Neuronal stem cell (in vitro differentiated cells): ENCODE data around the gene OR2A14. TPM values are rescaled to one million over a fixed set of nuclear protein-coding genes. Genes with fewer than 3 reads are reported as not detected.
"Not testable (repeated sequence)": the region's sequence is repeated elsewhere in the genome, so short reads cannot be mapped to it uniquely, and the experiment has no call there.

Experiments used
- DNase-seq: peaks from one replicate; pipeline ENCODE4 v3.0.0-alpha.2; 2013; ENCODE audit warnings: low spot score
- H2AFZ ChIP-seq: one replicate; pipeline ENCODE4 v1.6.1; 2013; ENCODE audit warnings: mild to moderate bottlenecking, low read length, inconsistent platforms
- H2AK5ac ChIP-seq: 2 replicates; pipeline ENCODE4 v1.6.1; 2013; ENCODE audit warnings: low read depth, mild to moderate bottlenecking, inconsistent platforms, low read length, moderate library complexity, mixed read lengths
- H2BK120ac ChIP-seq: 2 replicates; pipeline ENCODE4 v1.6.1; 2013; ENCODE audit warnings: low read depth, mild to moderate bottlenecking, inconsistent platforms, low read length, moderate library complexity, mixed read lengths
- H2BK12ac ChIP-seq: one replicate; pipeline ENCODE4 v1.6.1; 2013; ENCODE audit warnings: low read length, inconsistent platforms
- H2BK15ac ChIP-seq: 2 replicates; pipeline ENCODE4 v1.6.1; 2013; ENCODE audit warnings: mild to moderate bottlenecking, low read length, inconsistent platforms, mixed read lengths
- H2BK5ac ChIP-seq: one replicate; pipeline ENCODE4 v1.6.1; 2013; ENCODE audit warnings: inconsistent platforms, mild to moderate bottlenecking, low read length, moderate library complexity
- H3K14ac ChIP-seq: one replicate; pipeline ENCODE4 v1.6.1; 2013; ENCODE audit warnings: low read length, inconsistent platforms
- H3K18ac ChIP-seq: 2 replicates; pipeline ENCODE4 v1.6.1; 2013; ENCODE audit warnings: low read length, inconsistent platforms
- H3K23ac ChIP-seq: 2 replicates; pipeline ENCODE4 v1.6.1; 2013; ENCODE audit warnings: low read depth, mild to moderate bottlenecking, mixed read lengths, low read length, inconsistent platforms; ENCODE audit not compliant: poor library complexity
- H3K27ac ChIP-seq: replicated peaks from 3 replicates; pipeline ENCODE4 v1.5.1; 2013; ENCODE audit warnings: low read length, inconsistent platforms
- H3K27me3 ChIP-seq, 3 experiments: 2 replicates each; pipeline ENCODE4 v1.6.1; 2013; ENCODE audit warnings: low read length in 3 of 3, mild to moderate bottlenecking in 2 of 3, inconsistent platforms in 1 of 3, low read depth in 1 of 3, mixed read lengths in 1 of 3, moderate library complexity in 1 of 3; ENCODE audit not compliant: control insufficient read depth in 3 of 3, insufficient read depth in 3 of 3
- H3K36me3 ChIP-seq, 2 donors: replicated peaks in 1 of 2; 2 replicates each; pipeline ENCODE4 v1.6.1; 2013; ENCODE audit warnings: low read length in 2 of 2; ENCODE audit not compliant: control insufficient read depth in 2 of 2, insufficient read depth in 2 of 2
- H3K4ac ChIP-seq: 2 replicates; pipeline ENCODE4 v1.6.1; 2013; ENCODE audit warnings: inconsistent platforms, mild to moderate bottlenecking, low read length, moderate library complexity
- H3K4me1 ChIP-seq, 2 donors: 1 replicate in 1 of 2; 2 replicates in 1 of 2; pipeline ENCODE4 v1.6.1; 2013; ENCODE audit warnings: low read length in 2 of 2, low read depth in 1 of 2; ENCODE audit not compliant: control insufficient read depth in 2 of 2, insufficient read depth in 1 of 2
- H3K4me2 ChIP-seq: one replicate; pipeline ENCODE4 v1.6.1; 2013; ENCODE audit warnings: mild to moderate bottlenecking, low read length, inconsistent platforms; ENCODE audit not compliant: insufficient read depth, poor library complexity, severe bottlenecking
- H3K4me3 ChIP-seq, 2 donors: 2 replicates each; pipeline ENCODE4 v1.5.1; 2013; ENCODE audit warnings: low read length in 2 of 2, mild to moderate bottlenecking in 2 of 2, inconsistent platforms in 1 of 2, moderate library complexity in 1 of 2
- H3K79me1 ChIP-seq: one replicate; pipeline ENCODE4 v1.6.1; 2013; ENCODE audit warnings: low read depth, mild to moderate bottlenecking, inconsistent platforms, low read length, moderate library complexity
- H3K9ac ChIP-seq: one replicate; pipeline ENCODE4 v1.6.1; 2013; ENCODE audit warnings: mild to moderate bottlenecking, low read depth, low read length, inconsistent platforms; ENCODE audit not compliant: poor library complexity
- H3K9me3 ChIP-seq, 2 donors: replicated peaks in 1 of 2; 2 replicates each; pipeline versions ENCODE3 to v1.6.1; 2013; ENCODE audit warnings: low read length in 2 of 2, mild to moderate bottlenecking in 2 of 2, inconsistent platforms in 1 of 2, low read depth in 1 of 2, mixed read lengths in 1 of 2, moderate library complexity in 1 of 2; ENCODE audit not compliant: control insufficient read depth in 2 of 2, insufficient read depth in 1 of 2
- H4K8ac ChIP-seq: one replicate; pipeline ENCODE4 v1.6.1; 2013; ENCODE audit warnings: low read depth, mild to moderate bottlenecking, inconsistent platforms, low read length, moderate library complexity
- H4K91ac ChIP-seq: one replicate; pipeline ENCODE4 v1.6.1; 2013; ENCODE audit warnings: low read length, low read depth, mild to moderate bottlenecking, inconsistent platforms; ENCODE audit not compliant: poor library complexity
- WGBS, 2 donors: extraction: QIAGEN DNeasy Blood & Tissue Kit; methylation state at CpG; one replicate each; pipeline ENCODE4 v1.1.7; 2013; ENCODE audit warnings: missing lambda C conversion rate in 2 of 2, mixed read lengths in 1 of 2; ENCODE audit not compliant: insufficient read length in 2 of 2, insufficient replicate concordance in 1 of 2; ENCODE audit errors: extremely low coverage in 2 of 2; 5-methylcytosine and 5-hydroxymethylcytosine counted together
- small RNA-seq: library from polyadenylated mRNA; stranded (forward); fragments of <200 nt; extraction: miRNeasy Mini kit (QIAGEN cat#:217004); gene quantifications from one replicate; pipeline ENCODE3, GENCODE V24; 2013; ENCODE audit not compliant: insufficient read depth

The OR2A14 gene

GRCh38 chr7:144178380-144179164, 55.6 kb downstream of the OR2A14 start:
- H3K9me3 ChIP-seq, H3K9ac ChIP-seq, H3K14ac ChIP-seq, H2BK120ac ChIP-seq, H2BK12ac ChIP-seq, H3K4me3 ChIP-seq, H4K91ac ChIP-seq, H3K4me1 ChIP-seq, H2AK5ac ChIP-seq, H3K4me2 ChIP-seq, H4K8ac ChIP-seq, H3K18ac ChIP-seq, H3K79me1 ChIP-seq, H3K4ac ChIP-seq, H3K27ac ChIP-seq, H3K23ac ChIP-seq, H3K27me3 ChIP-seq, H2AFZ ChIP-seq, DNase-seq, H2BK15ac ChIP-seq, H2BK5ac ChIP-seq, H3K36me3 ChIP-seq: not testable (repeated sequence)
- no CpG with 5 or more reads among the region's 10 CpGs for WGBS, 2 donors

GRCh38 chr7:144179165-144179479, 56.1 kb downstream of the OR2A14 start:
- not testable (repeated sequence) for H3K36me3 ChIP-seq, H3K4ac ChIP-seq, H2BK120ac ChIP-seq, H4K8ac ChIP-seq, H2BK15ac ChIP-seq, H3K9me3 ChIP-seq, H3K18ac ChIP-seq, H3K79me1 ChIP-seq, DNase-seq, H3K27me3 ChIP-seq, H3K9ac ChIP-seq, H3K23ac ChIP-seq, H2BK12ac ChIP-seq, H3K27ac ChIP-seq, H4K91ac ChIP-seq, H3K14ac ChIP-seq, H3K4me2 ChIP-seq, H3K4me1 ChIP-seq, H2BK5ac ChIP-seq, H2AK5ac ChIP-seq, H3K4me3 ChIP-seq, H2AFZ ChIP-seq
- WGBS, 2 donors: no CpG with 5 or more reads among the region's 2 CpGs

Small RNA genes lying within 50 kb of the gene (small RNA-seq; reads per million reads assigned to genes)
- not detected for gene OR2A41P
